CD4-positive, alpha-beta T cell treated with Interleukin-21 for 1 hour (primary cell): Measurements from ENCODE around the gene ADAMTS20.

Experiments
- DNase-seq: peaks from one replicate; pipeline ENCODE4 v3.0.0-alpha.2; 2020

Gene ADAMTS20

GRCh38 chr12:43482311-43483085, 69.5 kb downstream of the ADAMTS20 start:
- DNase-seq, result no peak

- DNase-seq, result no peak
Observed at GRCh38 chr12:43480591-43480990, 71.4 kb downstream of the ADAMTS20 start.

- DNase-seq, result no peak
Observed at GRCh38 chr12:43462741-43463140, 89.3 kb downstream of the ADAMTS20 start.

GRCh38 chr12:43462080-43462479, 89.9 kb downstream of the ADAMTS20 start:
- no peak for DNase-seq

- no peak for DNase-seq
Observed at GRCh38 chr12:43459285-43459684, 92.7 kb downstream of the ADAMTS20 start.

- no peak for DNase-seq
Observed at GRCh38 chr12:43453761-43454160, 98.2 kb downstream of the ADAMTS20 start.

GRCh38 chr12:43444940-43445564, 107.0 kb downstream of the ADAMTS20 start:
- DNase-seq, result peak; percentile 43

- no peak for DNase-seq
Observed at GRCh38 chr12:43436597-43436996, 115.4 kb downstream of the ADAMTS20 start.

- no peak for DNase-seq
Observed at GRCh38 chr12:43434614-43435013, 117.4 kb downstream of the ADAMTS20 start.

GRCh38 chr12:43428088-43428600, 123.9 kb downstream of the ADAMTS20 start:
- DNase-seq, result no peak

GRCh38 chr12:43425361-43425760, 126.6 kb downstream of the ADAMTS20 start:
- DNase-seq, result no peak

GRCh38 chr12:43416981-43417380, 135.0 kb downstream of the ADAMTS20 start:
- DNase-seq, result no peak

GRCh38 chr12:43407816-43408645, 144.0 kb downstream of the ADAMTS20 start:
- no peak for DNase-seq

GRCh38 chr12:43406801-43407200, 145.2 kb downstream of the ADAMTS20 start:
- no peak for DNase-seq

GRCh38 chr12:43402436-43402835, 149.6 kb downstream of the ADAMTS20 start:
- no peak for DNase-seq

GRCh38 chr12:43401096-43401495, 150.9 kb downstream of the ADAMTS20 start:
- no peak for DNase-seq

- no peak for DNase-seq
Observed at GRCh38 chr12:43396671-43397070, 155.3 kb downstream of the ADAMTS20 start.

- no peak for DNase-seq
Observed at GRCh38 chr12:43392116-43392515, 159.9 kb downstream of the ADAMTS20 start.

- DNase-seq, result no peak
Observed at GRCh38 chr12:43381879-43382278, 170.1 kb downstream of the ADAMTS20 start.

- no peak for DNase-seq
Observed at GRCh38 chr12:43378448-43378847, 173.6 kb downstream of the ADAMTS20 start.

GRCh38 chr12:43370263-43370662, 181.7 kb downstream of the ADAMTS20 start:
- DNase-seq, result no peak

- DNase-seq, result no peak
Observed at GRCh38 chr12:43362910-43363694, 188.9 kb downstream of the ADAMTS20 start.
